ENCODE data around the gene SEL1L. TPM values are rescaled to one million over a fixed set of nuclear protein-coding genes. Genes with fewer than 3 reads are reported as not detected.

Gene SEL1L
- total RNA-seq, 1 experiment from 2014 or later: 116 TPM

DNA sequence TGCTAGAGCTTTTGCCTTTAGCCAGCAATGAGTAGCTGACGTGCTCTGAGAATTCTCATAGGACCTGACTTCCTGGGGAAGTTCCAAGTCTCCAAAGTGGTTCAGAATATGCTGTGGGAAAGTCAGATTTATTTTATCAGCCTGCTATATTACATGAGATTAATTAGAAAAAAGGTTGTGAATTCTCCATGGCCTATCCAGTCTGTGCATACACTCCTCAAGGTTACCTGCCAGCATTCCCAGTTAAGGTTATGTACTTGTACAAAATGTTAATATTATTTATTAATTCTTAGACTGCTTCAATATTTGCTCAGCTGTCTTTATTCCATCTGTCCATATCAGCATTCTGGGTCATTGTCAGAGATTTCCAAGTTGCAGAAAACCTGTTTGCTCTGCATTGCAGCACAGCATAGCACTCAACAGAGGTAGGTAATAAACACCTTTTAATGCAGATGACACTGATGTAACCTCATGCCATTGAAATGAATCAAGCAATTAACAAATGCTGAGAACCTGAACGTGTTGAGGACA lies 2.7 kb upstream of the SEL1L start:
- no peak overlapping the region for H3K4me3 ChIP-seq (ENCODE audit: low read length)
- no peak overlapping the region for H3K4me2 ChIP-seq (ENCODE audit: low read depth, low read length, poor library complexity, severe bottlenecking)
- peaks cover 19% of the 10 kb centered on the region for H3K4me1 ChIP-seq (ENCODE audit: low read length)
- H3K9ac ChIP-seq (ENCODE audit: low read length): no peak overlapping the region
- H3K36me3 ChIP-seq (ENCODE audit: insufficient read depth, low read length): peaks cover 4% of the 10 kb centered on the region; the same call in 1 of the 2 replicates
- H3K27ac ChIP-seq (ENCODE audit: low read length): no peak overlapping the region
- no peak for DNase-seq
- no peak overlapping the region; the same call in 1 of the 2 replicates for H2AFZ ChIP-seq (ENCODE audit: low read length)
- peaks cover 13% of the 10 kb centered on the region; the same call in 1 of the 2 replicates for H4K20me1 ChIP-seq (ENCODE audit: insufficient read depth, low read depth, low read length)
- H3K9me3 ChIP-seq (ENCODE audit: low read length): no peaks in the 10 kb centered on the region
- no peaks in the 10 kb centered on the region for H3K27me3 ChIP-seq (ENCODE audit: low read length)
- H3K79me2 ChIP-seq (ENCODE audit: low read length): peaks cover 23% of the 10 kb centered on the region
- no peaks in the 10 kb centered on the region; the same call in 1 of the 2 replicates for H3K9me2 ChIP-seq (replicated peaks; ENCODE audit: insufficient read depth, low read length)

GRCh38 chr14:81535396-81536164 lies 1.9 kb upstream of the SEL1L start:
- Histone ChIP-seq H3K27ac (ENCODE audit: low read length) (no peak overlapping the region), H3K9ac (ENCODE audit: low read length) (no peak overlapping the region), H3K4me1 (ENCODE audit: low read length) (peaks cover 27% of the 10 kb centered on the region), H3K27me3 (ENCODE audit: low read length) (no peaks in the 10 kb centered on the region), H3K4me2 (ENCODE audit: low read depth, low read length, poor library complexity, severe bottlenecking) (no peak overlapping the region), H3K4me3 (ENCODE audit: low read length) (no peak overlapping the region), H4K20me1 (ENCODE audit: insufficient read depth, low read depth, low read length) (peaks cover 13% of the 10 kb centered on the region; the same call in 1 of the 2 replicates), H3K79me2 (ENCODE audit: low read length) (peaks cover 31% of the 10 kb centered on the region), H3K36me3 (ENCODE audit: insufficient read depth, low read length) (peaks cover 4% of the 10 kb centered on the region; the same call in 1 of the 2 replicates), H3K9me2 (replicated peaks; ENCODE audit: insufficient read depth, low read length) (no peaks in the 10 kb centered on the region; the same call in 1 of the 2 replicates), H3K9me3 (ENCODE audit: low read length) (no peaks in the 10 kb centered on the region), H2AFZ (ENCODE audit: low read length) (peak overlapping the region; percentile 75; the same call in 1 of the 2 replicates)
- DNase-seq: no peak

DNA sequence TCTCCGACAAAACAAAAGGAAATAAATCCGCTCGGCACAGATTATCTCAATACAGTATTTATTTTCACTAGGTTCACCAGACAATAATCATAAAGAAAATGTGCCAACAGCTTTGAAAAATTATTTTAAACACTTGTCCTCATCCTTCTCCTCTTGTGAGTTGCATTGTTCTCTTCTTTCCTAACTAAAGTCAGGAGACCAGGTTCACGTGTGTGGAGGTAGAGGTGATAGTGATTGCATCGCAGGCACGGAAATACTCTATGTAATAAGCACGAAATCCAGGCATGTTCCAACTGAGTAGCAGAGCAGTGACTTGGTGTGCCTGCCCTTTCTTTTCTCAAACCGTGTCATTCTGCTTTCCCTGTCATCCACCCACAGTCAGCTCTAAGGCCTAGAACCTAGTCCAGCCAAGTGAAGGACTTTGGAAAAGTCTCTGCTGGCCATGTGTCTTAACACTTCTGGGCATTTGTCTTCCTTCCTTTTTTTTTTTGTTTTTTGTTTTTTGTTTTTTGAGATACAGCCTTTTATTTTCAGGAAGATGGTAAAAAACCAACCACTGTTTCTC lies 939 bp upstream of the SEL1L start:
- Histone ChIP-seq H2AFZ (ENCODE audit: low read length) (peak overlapping the region; percentile 75), H3K27me3 (ENCODE audit: low read length) (no peaks in the 10 kb centered on the region), H3K27ac (ENCODE audit: low read length) (no peak overlapping the region), H3K9ac (ENCODE audit: low read length) (no peak overlapping the region), H4K20me1 (ENCODE audit: insufficient read depth, low read depth, low read length) (peaks cover 13% of the 10 kb centered on the region; the same call in 1 of the 2 replicates), H3K4me3 (ENCODE audit: low read length) (peak overlapping the region; percentile 26), H3K4me1 (ENCODE audit: low read length) (peaks cover 37% of the 10 kb centered on the region), H3K4me2 (ENCODE audit: low read depth, low read length, poor library complexity, severe bottlenecking) (peak overlapping the region; percentile 37), H3K9me3 (ENCODE audit: low read length) (no peaks in the 10 kb centered on the region), H3K9me2 (replicated peaks; ENCODE audit: insufficient read depth, low read length) (no peaks in the 10 kb centered on the region; the same call in 1 of the 2 replicates), H3K79me2 (ENCODE audit: low read length) (peaks cover 40% of the 10 kb centered on the region), H3K36me3 (ENCODE audit: insufficient read depth, low read length) (peaks cover 4% of the 10 kb centered on the region; the same call in 1 of the 2 replicates)
- DNase-seq: no peak

GRCh38 chr14:81533212-81533535 lies 479 bp downstream of the SEL1L start:
- H2AFZ ChIP-seq (ENCODE audit: low read length): no peak overlapping the region

DNA sequence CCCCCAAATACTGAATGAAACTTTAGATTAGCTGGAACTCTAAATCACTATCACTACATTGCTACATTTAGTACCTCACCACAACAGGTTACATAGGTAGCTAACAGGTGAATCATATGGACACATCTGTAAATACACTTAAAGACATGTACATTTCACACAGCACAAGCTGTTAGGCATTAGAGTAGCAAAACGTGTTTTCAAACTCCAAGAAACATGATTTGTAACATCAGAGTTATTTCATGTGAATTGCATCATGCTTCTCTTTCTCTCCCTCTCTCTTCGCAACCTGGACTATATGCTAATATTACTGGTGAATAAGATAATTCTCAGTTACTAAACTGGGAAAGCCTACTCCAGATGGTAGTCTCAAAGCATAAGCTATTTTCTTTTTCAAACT lies 4.3 kb downstream of the SEL1L start:
- no peak overlapping the region for H3K4me2 ChIP-seq (ENCODE audit: low read depth, low read length, poor library complexity, severe bottlenecking)
- H3K4me1 ChIP-seq (ENCODE audit: low read length): peaks cover 46% of the 10 kb centered on the region
- H3K27me3 ChIP-seq (ENCODE audit: low read length): no peaks in the 10 kb centered on the region
- H3K79me2 ChIP-seq (ENCODE audit: low read length): peaks cover 90% of the 10 kb centered on the region
- no peak overlapping the region for H2AFZ ChIP-seq (ENCODE audit: low read length)
- peaks cover 30% of the 10 kb centered on the region; the same call in 1 of the 2 replicates for H3K36me3 ChIP-seq (ENCODE audit: insufficient read depth, low read length)
- DNase-seq: no peak
- peaks cover 13% of the 10 kb centered on the region; the same call in 1 of the 2 replicates for H4K20me1 ChIP-seq (ENCODE audit: insufficient read depth, low read depth, low read length)
- H3K9me3 ChIP-seq (ENCODE audit: low read length): no peaks in the 10 kb centered on the region
- no peak overlapping the region; the same call in 1 of the 2 replicates for H3K27ac ChIP-seq (ENCODE audit: low read length)
- H3K9ac ChIP-seq (ENCODE audit: low read length): no peak overlapping the region
- H3K9me2 ChIP-seq (replicated peaks; ENCODE audit: insufficient read depth, low read length): no peaks in the 10 kb centered on the region; the same call in 1 of the 2 replicates
- H3K4me3 ChIP-seq (ENCODE audit: low read length): no peak overlapping the region

More at GRCh38 chr14:81533212-81533535, 479 bp downstream of the SEL1L start:
- peaks cover 13% of the 10 kb centered on the region; the same call in 1 of the 2 replicates for H4K20me1 ChIP-seq (ENCODE audit: insufficient read depth, low read depth, low read length)
- peaks cover 47% of the 10 kb centered on the region for H3K4me1 ChIP-seq (ENCODE audit: low read length)
- no peak overlapping the region for H3K27ac ChIP-seq (ENCODE audit: low read length)
- H3K4me3 ChIP-seq (ENCODE audit: low read length): peak overlapping the region; percentile 91
- H3K9me3 ChIP-seq (ENCODE audit: low read length): no peaks in the 10 kb centered on the region
- peaks cover 55% of the 10 kb centered on the region for H3K79me2 ChIP-seq (ENCODE audit: low read length)
- no peaks in the 10 kb centered on the region; the same call in 1 of the 2 replicates for H3K9me2 ChIP-seq (replicated peaks; ENCODE audit: insufficient read depth, low read length)
- peak overlapping the region; percentile 92 for H3K4me2 ChIP-seq (ENCODE audit: low read depth, low read length, poor library complexity, severe bottlenecking)
- H3K9ac ChIP-seq (ENCODE audit: low read length): peak overlapping the region; percentile 86
- no peak for DNase-seq
- H3K36me3 ChIP-seq (ENCODE audit: insufficient read depth, low read length): peaks cover 4% of the 10 kb centered on the region; the same call in 1 of the 2 replicates
- H3K27me3 ChIP-seq (ENCODE audit: low read length): no peaks in the 10 kb centered on the region

DNA sequence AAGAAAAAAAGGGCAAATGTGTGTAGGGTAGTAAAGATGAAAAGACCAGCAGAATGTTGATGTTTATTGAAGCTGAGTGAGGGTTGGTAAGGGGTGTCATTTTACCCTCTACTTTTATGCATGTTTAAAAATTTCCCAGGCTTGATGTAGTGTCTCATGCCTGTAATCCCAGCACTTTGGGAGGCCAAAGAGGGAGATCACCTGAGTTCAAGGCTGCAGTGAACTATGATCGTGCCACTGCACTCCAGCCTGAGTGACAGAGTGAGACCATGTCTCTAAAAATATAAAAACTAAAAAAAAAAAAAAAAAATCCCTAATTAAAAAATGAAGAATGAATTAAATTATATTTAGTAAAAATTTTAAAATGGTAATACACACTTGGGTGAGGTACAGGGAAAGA lies 8.5 kb downstream of the SEL1L start:
- Histone ChIP-seq H3K36me3 (ENCODE audit: insufficient read depth, low read length) (peaks cover 64% of the 10 kb centered on the region; the same call in 1 of the 2 replicates), H3K4me2 (ENCODE audit: low read depth, low read length, poor library complexity, severe bottlenecking) (no peak overlapping the region), H3K79me2 (ENCODE audit: low read length) (peaks cover 95% of the 10 kb centered on the region), H3K27me3 (ENCODE audit: low read length) (no peaks in the 10 kb centered on the region), H4K20me1 (ENCODE audit: insufficient read depth, low read depth, low read length) (no peaks in the 10 kb centered on the region), H3K9me2 (replicated peaks; ENCODE audit: insufficient read depth, low read length) (no peaks in the 10 kb centered on the region), H2AFZ (ENCODE audit: low read length) (no peak overlapping the region), H3K27ac (ENCODE audit: low read length) (no peak overlapping the region), H3K9ac (ENCODE audit: low read length) (no peak overlapping the region), H3K4me3 (ENCODE audit: low read length) (no peak overlapping the region), H3K9me3 (ENCODE audit: low read length) (no peaks in the 10 kb centered on the region), H3K4me1 (ENCODE audit: low read length) (peaks cover 16% of the 10 kb centered on the region)
- DNase-seq: no peak

- H3K36me3 ChIP-seq (ENCODE audit: insufficient read depth, low read length): peaks cover 78% of the 10 kb centered on the region
- no peaks in the 10 kb centered on the region for H3K9me2 ChIP-seq (replicated peaks; ENCODE audit: insufficient read depth, low read length)
- no peaks in the 10 kb centered on the region for H3K9me3 ChIP-seq (ENCODE audit: low read length)
- no peak for DNase-seq
- H3K27me3 ChIP-seq (ENCODE audit: low read length): no peaks in the 10 kb centered on the region
- H3K4me1 ChIP-seq (ENCODE audit: low read length): peaks cover under 1% of the 10 kb centered on the region; the same call in 1 of the 2 replicates
- peaks cover 93% of the 10 kb centered on the region for H3K79me2 ChIP-seq (ENCODE audit: low read length)
- no peaks in the 10 kb centered on the region for H4K20me1 ChIP-seq (ENCODE audit: insufficient read depth, low read depth, low read length)
- no peak overlapping the region for H2AFZ ChIP-seq (ENCODE audit: low read length)
- no peak overlapping the region for H3K4me3 ChIP-seq (ENCODE audit: low read length)
- no peak overlapping the region for H3K4me2 ChIP-seq (ENCODE audit: low read depth, low read length, poor library complexity, severe bottlenecking)
- no peak overlapping the region for H3K9ac ChIP-seq (ENCODE audit: low read length)
- H3K27ac ChIP-seq (ENCODE audit: low read length): no peak overlapping the region
Measured at GRCh38 chr14:81523616-81524015, 10.0 kb downstream of the SEL1L start.

GRCh38 chr14:81523016-81523415 lies 10.6 kb downstream of the SEL1L start:
- Histone ChIP-seq H3K4me2 (ENCODE audit: low read depth, low read length, poor library complexity, severe bottlenecking) (no peak overlapping the region), H3K9me2 (replicated peaks; ENCODE audit: insufficient read depth, low read length) (no peaks in the 10 kb centered on the region), H3K9me3 (ENCODE audit: low read length) (no peaks in the 10 kb centered on the region), H3K27me3 (ENCODE audit: low read length) (no peaks in the 10 kb centered on the region), H2AFZ (ENCODE audit: low read length) (no peak overlapping the region), H3K4me3 (ENCODE audit: low read length) (no peak overlapping the region), H3K79me2 (ENCODE audit: low read length) (peaks cover 88% of the 10 kb centered on the region), H3K36me3 (ENCODE audit: insufficient read depth, low read length) (peaks cover 80% of the 10 kb centered on the region), H3K4me1 (ENCODE audit: low read length) (no peaks in the 10 kb centered on the region), H3K9ac (ENCODE audit: low read length) (no peak overlapping the region), H4K20me1 (ENCODE audit: insufficient read depth, low read depth, low read length) (no peaks in the 10 kb centered on the region), H3K27ac (ENCODE audit: low read length) (no peak overlapping the region)
- DNase-seq: no peak

All from Karpas-422 (cell line).